ENCODE data around the gene POLD1.

DNA sequence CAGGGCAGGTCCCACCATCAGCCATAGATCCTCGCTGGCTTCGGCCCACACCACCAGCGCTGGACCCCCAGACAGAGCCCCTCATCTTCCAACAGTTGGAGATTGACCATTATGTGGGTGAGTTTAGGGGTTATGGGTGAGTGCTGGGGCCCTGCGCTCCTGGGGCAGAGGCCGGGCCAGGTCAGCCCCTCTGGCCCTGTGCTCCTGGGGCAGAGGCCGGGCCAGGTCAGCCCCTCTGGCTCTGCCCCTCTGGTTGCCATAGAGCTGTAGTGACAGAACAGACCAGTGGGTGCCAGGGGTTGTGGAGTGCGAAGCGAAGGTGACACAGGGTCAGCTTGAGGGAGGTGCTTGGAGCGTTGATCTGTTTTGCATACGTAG is 15.2 kb downstream of the POLD1 start:
- TF ChIP-seq, protein P1, sequence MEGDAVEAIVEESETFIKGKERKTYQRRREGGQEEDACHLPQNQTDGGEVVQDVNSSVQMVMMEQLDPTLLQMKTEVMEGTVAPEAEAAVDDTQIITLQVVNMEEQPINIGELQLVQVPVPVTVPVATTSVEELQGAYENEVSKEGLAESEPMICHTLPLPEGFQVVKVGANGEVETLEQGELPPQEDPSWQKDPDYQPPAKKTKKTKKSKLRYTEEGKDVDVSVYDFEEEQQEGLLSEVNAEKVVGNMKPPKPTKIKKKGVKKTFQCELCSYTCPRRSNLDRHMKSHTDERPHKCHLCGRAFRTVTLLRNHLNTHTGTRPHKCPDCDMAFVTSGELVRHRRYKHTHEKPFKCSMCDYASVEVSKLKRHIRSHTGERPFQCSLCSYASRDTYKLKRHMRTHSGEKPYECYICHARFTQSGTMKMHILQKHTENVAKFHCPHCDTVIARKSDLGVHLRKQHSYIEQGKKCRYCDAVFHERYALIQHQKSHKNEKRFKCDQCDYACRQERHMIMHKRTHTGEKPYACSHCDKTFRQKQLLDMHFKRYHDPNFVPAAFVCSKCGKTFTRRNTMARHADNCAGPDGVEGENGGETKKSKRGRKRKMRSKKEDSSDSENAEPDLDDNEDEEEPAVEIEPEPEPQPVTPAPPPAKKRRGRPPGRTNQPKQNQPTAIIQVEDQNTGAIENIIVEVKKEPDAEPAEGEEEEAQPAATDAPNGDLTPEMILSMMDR (IDR thresholded peaks at IDR 0.05; ENCODE audit: low read length) = no peak
- TF ChIP-seq EZH2 (IDR thresholded peaks at IDR 0.05; ENCODE audit: borderline replicate concordance, low read length) = no peak
